Esophagus squamous epithelium (tissue), 5 donors: ENCODE results near the gene ZNF232. TPM values are rescaled to one million over a fixed set of nuclear protein-coding genes. Genes with fewer than 3 reads are reported as not detected.

ENCODE experiments used
- DNase-seq: peaks from one replicate; lab custom pipeline; 2025; lab: John Stamatoyannopoulos, UW
- H3K27ac ChIP-seq, 4 donors: fragments of 200-600 bp; sonication (generic); one replicate each; pipeline ENCODE4 v1.5.1; 2016 to 2019; ENCODE audit warnings: mild to moderate bottlenecking in 1 of 4
- H3K27me3 ChIP-seq, 4 donors: fragments of 200-600 bp; sonication (generic); 1 replicate in 3 of 4; 2 replicates in 1 of 4; pipeline versions ENCODE4 v1.5.1 to v1.6.0; 2017 to 2021; ENCODE audit warnings: antibody characterized with exemption in 1 of 4
- H3K36me3 ChIP-seq, 3 donors: fragments of 200-600 bp; sonication (generic); one replicate each; pipeline ENCODE4 v1.5.1; 2016 to 2019
- H3K4me1 ChIP-seq, 3 donors: fragments of 200-600 bp; sonication (generic); one replicate each; pipeline ENCODE4 v1.5.1; 2017 to 2019
- H3K4me3 ChIP-seq, 4 donors: fragments of 200-600 bp; sonication (generic); 1 replicate in 3 of 4; 2 replicates in 1 of 4; pipeline ENCODE4 v1.5.1; 2016 to 2019; ENCODE audit warnings: mild to moderate bottlenecking in 2 of 4, moderate library complexity in 1 of 4
- H3K9me3 ChIP-seq, 3 donors: fragments of 200-600 bp; sonication (generic); one replicate each; pipeline ENCODE4 v1.5.1; 2016 to 2019
- POLR2A ChIP-seq, 4 donors: fragments of 450-650 bp; IDR thresholded peaks; one replicate each; pipeline ENCODE4 v1.6.1; 2017; ENCODE audit warnings: antibody characterized with exemption in 4 of 4, mild to moderate bottlenecking in 4 of 4, moderate library complexity in 3 of 4
- WGBS, 2 donors: methylation state at CpG; one replicate each; pipeline ENCODE4 v1.1.5; 2018; 5-methylcytosine and 5-hydroxymethylcytosine counted together
- intact Hi-C: fragments of 100-400 bp; cut with DNase I; formaldehyde crosslinking; loops from one replicate; pipeline ENCODE4 v1.15.0; 2022
- total RNA-seq, 4 donors: library from RNA; depleted of rRNA; stranded (reverse); fragments of >200 nt; gene quantifications; one replicate each; pipeline ENCODE4 v1.1.0, GENCODE V29; 2016
- TF ChIP-seq, protein P1 (sequence below), 6 experiments: fragments of 450-650 bp in 4 of 6; fragments of 200-600 bp in 2 of 6; sonication (generic) in 2 of 6; IDR thresholded peaks; one replicate each; pipeline ENCODE4 v1.5.1; 2016 to 2019; ENCODE audit warnings: antibody characterized with exemption in 6 of 6, mild to moderate bottlenecking in 4 of 6, moderate library complexity in 4 of 6
- donor health status: DM: yes; HTN: yes; CAD: no.

ZNF232 gene
- total RNA-seq, 4 donors from 2014 or later, result 4.5 to 7.8 (median 5.8) TPM

DNA sequence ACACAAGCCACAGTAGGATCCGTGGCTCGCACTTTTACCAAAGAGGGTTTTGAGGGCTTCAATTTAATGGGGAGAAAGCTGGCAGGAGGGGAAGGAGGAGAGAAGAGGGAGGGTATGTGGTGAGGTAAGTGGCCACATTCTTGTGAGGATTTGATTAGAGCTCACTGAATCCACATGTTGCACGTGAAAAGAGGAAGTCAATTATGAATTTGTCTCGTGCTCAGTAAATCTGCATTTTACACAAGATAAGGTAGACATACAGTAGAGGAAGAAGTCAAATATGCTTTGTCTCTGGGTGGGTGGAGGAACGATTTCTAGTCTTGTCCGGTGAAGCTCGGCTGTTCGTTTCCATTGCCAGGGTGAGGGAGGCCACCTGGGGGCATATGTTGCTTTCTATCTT lies 862 bp downstream of the ZNF232 start:
- no peak for DNase-seq
- Histone ChIP-seq H3K4me1 (peaks cover 3 to 28% (median 7%) of the 10 kb centered on the region in 3 donors), H3K27ac (peak overlapping the region in 1 of 4 donors; percentile 77), H3K4me3 (peak overlapping the region; percentile 56 to 93 (median 78)), H3K27me3 (peaks cover 3 to 17% (median 5%) of the 10 kb centered on the region in 4 donors), H3K9me3 (no peaks in the 10 kb centered on the region), H3K36me3 (peaks cover 0 to 38% (median 3%) of the 10 kb centered on the region in 3 donors)
- intact Hi-C loops, result no loop called here
- TF ChIP-seq, protein P1, sequence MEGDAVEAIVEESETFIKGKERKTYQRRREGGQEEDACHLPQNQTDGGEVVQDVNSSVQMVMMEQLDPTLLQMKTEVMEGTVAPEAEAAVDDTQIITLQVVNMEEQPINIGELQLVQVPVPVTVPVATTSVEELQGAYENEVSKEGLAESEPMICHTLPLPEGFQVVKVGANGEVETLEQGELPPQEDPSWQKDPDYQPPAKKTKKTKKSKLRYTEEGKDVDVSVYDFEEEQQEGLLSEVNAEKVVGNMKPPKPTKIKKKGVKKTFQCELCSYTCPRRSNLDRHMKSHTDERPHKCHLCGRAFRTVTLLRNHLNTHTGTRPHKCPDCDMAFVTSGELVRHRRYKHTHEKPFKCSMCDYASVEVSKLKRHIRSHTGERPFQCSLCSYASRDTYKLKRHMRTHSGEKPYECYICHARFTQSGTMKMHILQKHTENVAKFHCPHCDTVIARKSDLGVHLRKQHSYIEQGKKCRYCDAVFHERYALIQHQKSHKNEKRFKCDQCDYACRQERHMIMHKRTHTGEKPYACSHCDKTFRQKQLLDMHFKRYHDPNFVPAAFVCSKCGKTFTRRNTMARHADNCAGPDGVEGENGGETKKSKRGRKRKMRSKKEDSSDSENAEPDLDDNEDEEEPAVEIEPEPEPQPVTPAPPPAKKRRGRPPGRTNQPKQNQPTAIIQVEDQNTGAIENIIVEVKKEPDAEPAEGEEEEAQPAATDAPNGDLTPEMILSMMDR (IDR thresholded peaks at IDR 0.05), result no peak
- no peak for TF ChIP-seq POLR2A (IDR thresholded peaks at IDR 0.05)
- WGBS, 2 donors, result 12 to 24% methylated on average over 7 to 8 of the region's 8 CpGs

DNA sequence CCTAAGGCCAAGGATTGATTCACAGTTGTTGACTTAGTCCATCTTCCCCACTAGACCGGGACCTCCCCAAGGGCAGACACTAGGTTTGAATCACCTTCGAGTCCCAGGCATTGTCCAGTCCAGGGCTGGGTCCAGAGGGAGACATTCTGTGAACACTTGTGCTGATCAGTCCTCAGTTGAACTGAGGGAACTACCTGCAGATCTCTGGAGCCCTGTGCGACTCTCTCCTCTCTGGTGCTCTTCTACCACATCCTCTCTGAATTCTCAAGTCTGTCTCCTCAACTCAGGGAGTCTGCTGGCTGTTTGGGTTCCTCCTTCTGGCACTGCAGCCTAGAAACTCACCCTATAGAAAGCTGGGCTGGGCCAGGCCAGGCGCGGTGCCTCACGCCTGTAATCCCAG lies 10.8 kb downstream of the ZNF232 start:
- intact Hi-C loops, result no loop called here
- no peak for DNase-seq
- WGBS, 2 donors, result 70 to 92% methylated on average over 2 to 3 of the region's 6 CpGs

DNA sequence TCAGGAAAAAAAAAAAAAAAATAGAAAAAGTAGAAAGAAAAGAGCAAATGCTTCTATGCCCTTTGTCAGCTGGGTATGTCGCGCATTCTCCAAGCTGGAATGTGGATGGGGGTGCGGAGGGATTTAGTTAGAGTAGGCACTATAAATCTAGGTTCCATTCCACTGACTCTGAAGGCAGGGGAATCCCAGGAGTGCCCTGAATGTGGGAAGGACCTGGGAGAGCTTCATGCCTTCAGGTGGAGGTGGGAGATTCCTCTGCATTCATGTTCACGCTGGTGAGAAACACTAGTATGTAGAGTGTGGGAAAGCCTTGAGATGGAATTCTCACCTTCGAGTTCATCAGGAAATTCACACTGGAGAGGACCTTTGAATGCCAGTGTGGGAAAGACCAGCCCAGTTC lies 12.4 kb downstream of the ZNF232 start:
- TF ChIP-seq POLR2A (IDR thresholded peaks at IDR 0.05), result no peak
- TF ChIP-seq, protein P1 (IDR thresholded peaks at IDR 0.05), result no peak
- no peak for DNase-seq
- no peaks in the 10 kb centered on the region for H3K36me3 ChIP-seq
- peaks cover 0 to 16% (median 0%) of the 10 kb centered on the region in 3 donors for H3K4me1 ChIP-seq
- H3K9me3 ChIP-seq, result peaks cover 0 to 37% (median 31%) of the 10 kb centered on the region in 3 donors
- WGBS, 2 donors, result 49 to 75% methylated on average over 5 of the region's 5 CpGs
- peaks cover 0 to 18% (median 0%) of the 10 kb centered on the region in 4 donors for H3K27me3 ChIP-seq
- H3K27ac ChIP-seq, result no peak overlapping the region
- no peak overlapping the region for H3K4me3 ChIP-seq
- intact Hi-C loops, result no loop called here

More for the DNA sequence above, 10.8 kb downstream of the ZNF232 start:
- H3K4me1 ChIP-seq, result peaks cover 0 to 16% (median 0%) of the 10 kb centered on the region in 3 donors
- TF ChIP-seq, protein P1 (IDR thresholded peaks at IDR 0.05), result no peak
- no peak for TF ChIP-seq POLR2A (IDR thresholded peaks at IDR 0.05)
- no peak overlapping the region for H3K4me3 ChIP-seq
- H3K27ac ChIP-seq, result no peak overlapping the region
- H3K9me3 ChIP-seq, result peaks cover 0 to 21% (median 16%) of the 10 kb centered on the region in 3 donors
- peaks cover 0 to 18% (median 0%) of the 10 kb centered on the region in 4 donors for H3K27me3 ChIP-seq
- H3K36me3 ChIP-seq, result peaks cover 0 to 11% (median 0%) of the 10 kb centered on the region in 3 donors

DNA sequence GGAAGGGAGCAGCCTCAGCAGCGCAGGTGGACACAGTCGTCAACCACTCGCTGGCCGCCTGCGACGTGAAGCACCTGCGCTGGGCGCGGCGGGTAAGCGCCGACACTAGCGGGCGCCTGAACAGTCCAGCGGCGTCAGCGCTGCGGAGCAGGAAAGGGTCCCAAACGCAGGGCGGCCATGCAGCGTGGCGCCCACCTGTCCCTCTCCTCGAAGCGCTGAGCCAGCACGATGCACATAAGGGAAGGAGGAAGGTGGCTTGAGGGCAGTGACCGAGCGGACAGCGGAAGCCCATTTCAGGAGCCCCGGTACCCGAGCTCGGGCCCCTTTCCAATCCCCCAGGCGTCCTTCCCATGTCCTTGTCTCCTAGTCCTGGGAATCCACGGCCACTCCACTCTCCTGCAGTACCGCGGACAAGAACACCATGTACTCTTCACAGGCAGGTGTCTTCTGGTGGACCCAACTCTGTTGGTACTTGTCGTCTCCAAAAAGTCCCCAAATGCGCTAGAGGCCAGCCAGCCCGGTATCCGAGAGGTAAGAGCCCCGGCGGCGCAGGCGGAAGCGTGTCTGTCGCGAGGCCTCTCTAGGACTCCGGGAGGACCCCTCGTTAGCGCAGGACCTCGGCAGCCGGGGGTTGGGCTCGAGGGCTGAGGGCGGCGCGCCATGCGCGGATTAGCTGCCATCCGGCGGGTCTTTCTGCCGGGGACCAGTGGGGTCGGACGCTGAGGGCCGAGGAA lies 14.4 kb downstream of the ZNF232 start:
- Histone ChIP-seq H3K4me1 (peaks cover 0 to 16% (median 0%) of the 10 kb centered on the region in 3 donors), H3K9me3 (peaks cover 17 to 57% (median 51%) of the 10 kb centered on the region in 3 donors), H3K4me3 (peak overlapping the region; percentile 6 to 61 (median 48)), H3K27me3 (peaks cover 0 to 18% (median 0%) of the 10 kb centered on the region in 4 donors), H3K27ac (peak overlapping the region in 2 of 4 donors; percentile 32 to 66), H3K36me3 (peaks cover 0 to 7% (median 0%) of the 10 kb centered on the region in 3 donors)
- intact Hi-C loops, result no loop called here
- 0 to 2% methylated on average over 5 to 11 of the region's 63 CpGs for WGBS, 2 donors
- DNase-seq, result no peak
- no peak for TF ChIP-seq POLR2A (IDR thresholded peaks at IDR 0.05)
- TF ChIP-seq, protein P1 (IDR thresholded peaks at IDR 0.05), result no peak

DNA sequence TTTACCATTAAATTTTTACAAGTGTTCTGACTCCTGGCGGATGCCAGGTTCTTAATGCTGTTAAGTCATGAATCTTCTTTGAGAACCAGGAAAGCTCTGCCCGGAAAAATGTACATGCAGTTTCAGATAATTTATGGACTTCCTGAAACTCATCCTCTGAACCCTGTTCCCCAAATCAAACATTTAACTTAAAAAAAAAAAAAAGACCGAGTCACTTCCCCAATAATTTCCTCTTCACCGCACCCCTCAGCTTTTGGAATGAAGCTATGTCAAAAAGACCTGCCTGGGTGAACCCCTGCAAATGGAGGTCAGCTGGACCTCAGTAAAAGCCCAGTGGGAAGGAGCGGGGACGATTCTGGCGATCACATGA lies 15.0 kb downstream of the ZNF232 start:
- H3K27me3 ChIP-seq, result peaks cover 0 to 18% (median 0%) of the 10 kb centered on the region in 4 donors
- H3K4me3 ChIP-seq, result peak overlapping the region; percentile 6 to 61 (median 48)
- peaks cover 23 to 62% (median 56%) of the 10 kb centered on the region in 3 donors for H3K9me3 ChIP-seq
- no peak for DNase-seq
- peak overlapping the region in 1 of 4 donors; percentile 66 for H3K27ac ChIP-seq
- 25 to 36% methylated on average over 5 to 7 of the region's 7 CpGs for WGBS, 2 donors
- peaks cover 0 to 12% (median under 1%) of the 10 kb centered on the region in 3 donors for H3K36me3 ChIP-seq
- no peak for TF ChIP-seq POLR2A (IDR thresholded peaks at IDR 0.05)
- TF ChIP-seq, protein P1 (IDR thresholded peaks at IDR 0.05), result no peak
- H3K4me1 ChIP-seq, result peaks cover 0 to 16% (median 0%) of the 10 kb centered on the region in 3 donors
- intact Hi-C loops, result no loop called here
